ENCODE measurements around the gene MEX3D.

MEX3D gene

DNA sequence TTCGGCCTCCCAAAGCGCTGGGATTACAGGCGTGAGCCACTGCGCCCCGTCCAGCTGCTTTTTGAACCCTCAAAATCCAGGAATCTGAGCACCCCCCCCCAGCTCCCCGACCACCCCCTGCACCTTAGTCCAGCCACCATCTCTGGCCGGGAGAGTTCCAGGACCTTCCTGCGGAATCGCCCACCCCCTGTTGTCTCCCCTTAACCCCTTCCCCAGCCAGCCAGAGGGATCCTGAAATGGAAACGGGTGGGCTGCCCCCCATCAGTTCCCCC lies 25.3 kb upstream of the MEX3D start:
- DNase-seq (ENCODE audit: low spot score), result no peak

DNA sequence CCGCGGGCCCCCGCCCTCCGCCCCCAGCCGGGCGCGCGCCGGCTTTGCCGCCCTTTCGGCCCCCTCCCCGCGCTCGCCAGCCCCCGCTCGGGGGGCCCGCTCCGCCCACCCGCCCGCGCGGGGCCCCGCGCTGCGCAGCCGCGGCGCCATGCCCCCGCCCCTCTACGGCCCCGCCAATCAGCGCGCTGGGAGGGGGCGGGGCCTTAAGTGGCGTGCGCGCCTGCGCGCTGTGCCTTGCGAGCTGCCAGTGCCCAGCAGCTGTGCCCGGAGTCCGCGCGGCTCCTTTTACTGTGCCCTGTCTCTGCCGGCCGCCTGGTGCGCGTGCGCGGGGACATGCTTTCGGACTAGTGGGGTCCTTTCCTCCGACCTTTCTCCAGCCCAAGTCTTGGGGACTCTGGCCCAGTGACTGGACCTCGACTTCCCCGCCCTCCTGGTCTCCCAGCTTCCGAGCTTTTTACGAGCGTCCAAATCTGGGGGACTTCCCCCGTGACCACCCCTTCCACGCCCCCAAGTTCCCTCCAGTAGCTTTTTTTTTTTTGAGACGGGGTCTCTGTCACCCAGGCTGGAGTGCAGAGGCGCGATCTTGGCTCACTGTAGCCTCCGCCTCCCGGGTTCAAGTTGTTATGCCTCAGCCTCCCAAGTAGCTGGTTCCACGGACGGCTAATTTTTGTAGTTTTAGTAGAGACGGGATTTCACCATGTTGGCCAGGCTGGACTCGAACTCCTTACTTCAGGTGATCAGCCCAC lies 24.8 kb upstream of the MEX3D start, which contains the start of gene MBD3:
TSS of gene MBD3 (minus strand) at position 111 of the 746 bp plus-strand sequence. CDS start 234 bp downstream, outside the sequence.
- DNase-seq (ENCODE audit: low spot score), result peak; percentile 87

DNA sequence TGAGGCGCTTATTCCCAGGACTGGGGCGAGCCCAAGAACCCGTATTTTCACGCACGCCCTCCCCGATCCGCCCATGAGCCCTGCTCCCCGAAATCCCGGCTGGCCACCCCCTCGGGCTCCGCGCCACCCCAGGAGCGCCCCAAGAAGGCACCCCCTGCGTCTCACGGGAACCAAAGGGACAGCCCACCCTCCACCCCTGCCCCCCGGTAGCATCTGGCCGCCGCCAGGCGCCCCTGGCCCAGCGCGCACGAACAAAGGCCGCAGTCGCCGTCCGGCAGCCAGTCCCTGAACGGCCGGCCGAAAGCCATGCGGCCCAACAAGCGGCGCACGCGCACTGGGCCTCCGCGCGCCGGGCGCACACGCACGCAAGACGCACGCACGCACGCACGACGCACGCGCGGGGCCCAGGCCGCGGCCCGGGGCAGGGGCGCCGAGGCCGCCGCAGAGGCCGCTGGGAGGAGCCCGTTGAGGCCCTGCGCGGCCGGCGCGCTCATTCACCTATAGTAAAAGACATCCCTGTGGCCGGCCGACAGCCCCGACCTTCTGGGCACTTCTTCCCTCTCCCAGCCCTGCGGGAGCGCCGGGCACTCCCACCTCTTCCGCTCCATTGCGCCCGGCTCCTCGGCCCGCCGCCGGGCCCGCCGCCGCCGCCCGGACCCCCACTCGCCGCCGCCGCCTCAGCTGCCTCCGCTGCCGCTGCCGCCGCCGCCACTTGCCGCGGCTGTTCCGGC lies 24.1 kb upstream of the MEX3D start:
- peak; percentile 84 for DNase-seq (ENCODE audit: low spot score)

DNA sequence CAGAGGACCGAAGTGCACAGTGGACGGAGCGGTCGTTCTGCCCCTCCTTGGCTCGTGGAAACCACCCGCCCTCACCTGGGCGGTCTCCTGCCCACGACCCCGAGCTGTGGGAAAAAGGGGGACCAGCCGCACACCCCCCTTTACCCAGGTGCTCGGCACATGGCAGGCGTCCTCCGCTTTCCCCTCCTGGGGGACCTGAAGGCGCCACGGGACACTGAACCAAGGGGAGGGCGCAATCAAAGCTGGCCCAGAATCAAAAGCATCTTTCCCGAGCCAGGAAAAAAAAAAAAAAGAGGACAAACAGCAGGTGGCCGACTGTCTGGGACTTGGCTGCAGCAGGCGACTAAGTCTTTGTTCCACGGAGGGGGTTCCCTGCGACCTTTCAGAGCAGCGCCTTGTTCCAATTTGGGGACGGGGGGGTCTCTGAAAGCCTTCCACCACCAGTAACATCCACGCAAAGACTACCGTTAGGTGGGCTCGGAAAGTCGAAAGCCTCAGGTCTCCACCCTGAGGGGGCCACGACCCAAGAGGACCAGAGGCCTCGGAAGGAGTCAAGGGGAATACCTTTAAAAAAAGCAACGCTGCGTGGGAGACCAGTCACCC lies 23.4 kb upstream of the MEX3D start:
- no peak for DNase-seq (ENCODE audit: low spot score)

DNA sequence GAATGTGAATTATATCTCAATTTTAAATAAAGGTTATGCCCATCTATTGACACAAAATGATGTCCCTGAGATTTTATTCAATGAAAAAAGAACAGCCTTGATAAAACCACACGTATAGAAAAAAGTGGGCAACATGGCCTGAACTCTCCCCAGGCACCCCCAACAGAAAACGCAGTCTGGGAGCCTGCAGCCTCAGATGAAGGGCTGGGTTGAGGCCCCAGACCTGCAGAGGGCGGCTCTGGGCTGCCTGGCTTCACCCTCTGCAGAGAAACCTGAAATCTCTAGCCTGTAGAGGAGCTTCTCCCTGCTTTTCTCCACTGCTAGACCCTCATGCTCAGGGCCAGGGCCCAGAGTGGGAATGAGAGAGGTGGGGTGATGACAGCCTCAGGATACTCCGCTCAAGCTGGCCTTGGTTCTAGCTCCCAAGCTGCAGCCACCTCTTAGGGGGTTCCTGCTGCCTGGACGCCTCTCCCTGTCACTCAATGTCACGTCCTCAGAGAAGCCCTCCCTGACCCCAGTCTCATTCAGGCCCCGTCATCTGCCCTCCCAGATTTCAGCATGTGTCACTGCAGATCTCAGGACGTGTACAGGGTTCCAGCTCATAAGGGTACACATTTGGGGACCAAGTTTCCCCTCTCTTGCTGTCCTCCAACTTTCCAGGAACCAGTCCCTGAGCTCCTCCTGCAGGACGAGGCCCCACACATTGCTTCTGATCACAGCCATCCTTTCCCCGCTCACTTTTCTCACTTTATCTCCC lies 22.7 kb upstream of the MEX3D start:
- peak; percentile 18 for DNase-seq (ENCODE audit: low spot score)

DNA sequence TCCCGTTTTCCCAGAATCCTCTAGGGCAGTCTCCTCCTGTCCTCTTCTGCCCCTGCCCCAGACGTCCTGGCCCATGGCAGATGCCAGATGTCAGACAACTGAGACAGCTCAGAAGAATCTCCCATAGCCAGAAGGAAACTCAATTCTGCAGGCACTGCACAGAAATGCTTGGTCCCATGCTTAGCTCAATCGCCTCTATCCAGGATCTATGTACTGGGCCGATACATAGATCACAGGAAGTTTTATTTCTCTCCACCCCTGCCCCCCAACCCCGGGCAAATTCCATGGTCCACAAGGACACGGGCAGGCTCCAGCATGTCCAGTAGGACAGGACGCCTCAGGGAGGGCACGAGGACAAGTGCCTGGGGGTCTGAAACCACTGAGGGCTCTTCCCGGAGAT lies 19.7 kb upstream of the MEX3D start:
- DNase-seq (ENCODE audit: low spot score), result no peak

DNA sequence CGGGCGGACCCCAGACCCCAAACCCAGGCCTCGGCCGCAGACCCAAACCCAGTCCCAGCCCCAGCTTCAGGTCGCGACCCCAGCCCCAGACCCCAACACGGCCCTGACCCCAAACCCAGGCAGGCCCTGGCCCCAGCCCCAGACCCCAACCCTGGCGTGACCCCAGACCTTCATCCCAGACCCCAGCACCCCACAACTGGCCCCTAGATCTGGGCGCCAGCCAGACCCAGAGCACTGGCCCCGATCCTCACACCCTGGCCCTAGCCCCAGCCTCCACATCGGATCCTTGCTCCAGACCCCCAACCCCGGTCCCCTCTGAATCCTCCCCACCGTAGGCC lies 17.1 kb upstream of the MEX3D start:
- no peak for DNase-seq (ENCODE audit: low spot score)

DNA sequence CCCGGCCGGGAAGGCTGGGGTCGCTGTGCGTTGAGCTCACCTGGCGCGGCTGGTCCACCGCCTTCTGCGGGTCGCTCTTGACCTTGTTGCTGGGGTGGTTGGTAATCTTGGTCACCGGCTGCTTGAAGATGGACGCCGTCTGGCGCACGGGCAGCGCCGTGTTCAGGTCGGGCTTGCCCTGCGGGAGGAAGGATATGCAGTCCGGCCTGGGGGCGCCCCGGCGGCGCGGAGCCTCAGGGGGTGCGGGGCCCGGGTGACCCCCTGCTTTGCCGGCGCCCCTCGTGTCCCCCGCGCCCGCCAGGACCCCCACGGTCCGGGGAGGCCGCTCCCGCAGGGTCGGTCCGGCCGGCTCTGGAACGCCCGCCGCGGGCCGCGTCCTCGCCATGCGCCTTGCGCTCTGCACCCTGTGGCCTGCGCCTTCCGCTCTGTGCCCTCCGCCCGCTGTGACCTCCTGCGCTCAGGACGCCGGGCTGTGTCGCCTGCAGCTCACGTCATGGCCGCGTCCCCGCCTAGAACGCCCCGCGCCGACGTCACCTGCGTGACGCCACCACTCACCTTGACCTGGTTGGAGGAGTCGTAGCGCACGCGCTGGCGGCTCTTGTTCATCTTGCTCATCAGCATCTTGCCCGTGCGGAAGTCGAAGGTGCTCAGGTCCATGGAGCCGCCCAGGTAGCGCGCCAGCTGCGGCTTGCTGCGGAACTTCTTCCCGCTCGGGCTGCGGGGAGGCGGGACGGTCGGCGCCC lies 16.5 kb upstream of the MEX3D start:
- DNase-seq (ENCODE audit: low spot score), result no peak

DNA sequence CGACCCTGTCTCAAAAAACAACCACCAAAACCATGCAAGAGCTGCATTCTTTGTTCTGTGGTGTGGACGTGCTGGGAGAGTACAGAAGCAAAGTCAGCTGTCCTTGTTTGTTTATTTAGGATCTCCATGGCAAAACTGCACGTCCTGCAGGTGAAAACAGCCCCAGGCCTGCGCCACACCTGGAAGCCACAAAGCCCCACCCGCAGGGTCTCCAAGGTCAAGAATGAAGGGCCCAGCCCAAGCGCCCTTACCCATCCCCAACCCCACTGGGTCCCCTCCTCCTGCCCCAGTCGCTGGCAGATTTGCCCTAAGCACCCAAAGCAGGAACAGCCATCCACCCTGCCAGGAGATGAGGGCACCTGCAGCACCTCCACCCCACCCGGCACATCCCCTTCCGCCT lies 14.1 kb upstream of the MEX3D start:
- DNase-seq (ENCODE audit: low spot score), result no peak

DNA sequence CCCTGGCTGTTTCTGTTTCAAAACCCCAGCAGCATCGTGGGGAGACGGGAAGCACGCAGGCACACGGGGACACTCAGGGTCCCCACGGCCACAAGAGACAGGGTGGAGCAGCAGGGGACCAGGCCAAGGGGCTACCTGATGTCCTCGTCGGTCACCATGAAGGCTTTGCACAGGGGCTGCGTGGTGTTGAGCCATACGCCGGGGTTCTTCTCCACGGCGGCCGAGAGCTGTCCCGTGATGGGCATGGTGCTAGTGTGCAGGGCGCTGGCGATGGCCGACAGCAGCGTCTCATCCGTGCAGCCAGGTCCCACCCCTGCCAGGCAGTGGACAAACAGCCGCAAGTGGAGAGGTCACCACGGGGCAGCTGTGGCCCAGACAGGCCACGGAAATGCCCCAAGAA lies 12.8 kb upstream of the MEX3D start:
- DNase-seq (ENCODE audit: low spot score), result no peak

DNA sequence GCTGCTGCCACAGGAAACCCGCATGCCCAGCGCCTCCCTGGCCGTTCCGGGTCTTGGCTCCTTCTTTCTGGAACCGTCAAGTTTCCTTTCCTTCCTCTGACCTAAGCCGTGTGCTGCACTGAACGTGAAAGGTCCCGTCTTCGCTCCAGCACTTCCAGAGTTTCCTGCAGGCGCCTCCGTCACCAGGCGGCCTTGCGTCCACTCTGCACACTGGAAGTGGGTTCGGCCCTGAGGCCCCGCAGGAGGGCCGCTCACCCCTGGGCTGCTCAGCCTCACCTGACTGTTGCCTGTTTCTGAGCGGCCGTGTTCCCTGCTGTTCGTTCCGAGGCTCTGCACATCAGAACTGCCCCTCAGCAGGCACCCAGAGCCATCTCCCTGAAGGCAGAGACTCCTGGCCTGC lies 12.3 kb upstream of the MEX3D start:
- DNase-seq (ENCODE audit: low spot score), result no peak

DNA sequence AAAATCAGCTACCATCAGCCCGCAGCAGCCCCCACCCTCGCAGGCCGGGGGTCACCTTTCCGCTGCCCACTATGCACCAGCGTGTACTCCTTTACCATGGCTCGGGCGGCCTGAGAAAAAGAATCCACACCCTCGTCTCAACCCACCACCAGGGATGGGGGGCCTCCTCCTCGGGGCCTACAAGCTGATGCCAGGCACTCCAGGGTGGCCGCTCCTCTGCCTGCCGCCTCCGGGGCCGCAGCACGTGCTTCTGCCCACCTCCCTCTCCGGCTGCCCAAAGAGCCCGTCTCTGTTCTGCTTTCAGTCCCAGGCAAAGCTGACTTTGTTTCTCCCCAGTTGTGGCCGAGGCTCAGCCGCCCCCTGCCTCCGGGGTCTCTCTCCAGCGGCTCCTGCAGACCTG lies 11.1 kb upstream of the MEX3D start:
- DNase-seq (ENCODE audit: low spot score), result no peak

DNA sequence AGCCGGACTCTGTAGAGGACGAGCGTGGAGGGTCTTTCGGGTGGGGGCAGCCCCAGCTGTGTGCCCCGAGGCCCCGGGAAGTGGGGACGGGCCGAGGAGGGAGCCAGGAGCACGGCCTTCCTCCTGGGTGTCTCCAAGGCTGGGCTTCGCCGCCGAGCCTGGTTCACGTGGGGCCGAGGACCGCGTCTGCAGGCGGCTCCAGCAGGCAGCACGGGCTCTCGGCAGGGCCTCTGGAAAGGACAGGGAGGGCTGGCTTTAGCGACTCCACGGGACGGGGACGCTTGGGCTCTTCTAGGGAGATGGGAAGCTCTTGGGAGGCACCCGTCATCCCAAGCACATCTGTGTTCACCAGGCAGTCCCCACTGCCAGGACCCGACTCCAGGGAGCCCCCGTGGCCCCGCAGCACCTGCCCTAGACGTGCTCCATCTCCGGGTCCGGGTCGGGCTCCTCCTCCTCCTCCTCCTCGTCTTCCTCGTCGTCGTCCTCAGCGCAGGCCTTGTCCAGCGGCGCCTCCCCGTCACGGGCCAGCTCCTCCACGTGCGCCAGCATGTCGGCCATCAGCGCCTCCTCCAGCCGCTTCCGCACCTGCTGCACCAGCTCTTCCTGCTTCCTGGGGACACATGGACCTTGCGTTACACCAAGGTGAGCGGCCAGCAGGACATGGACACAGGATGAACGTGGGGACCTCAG lies 9.9 kb upstream of the MEX3D start:
- no peak for DNase-seq (ENCODE audit: low spot score)

DNA sequence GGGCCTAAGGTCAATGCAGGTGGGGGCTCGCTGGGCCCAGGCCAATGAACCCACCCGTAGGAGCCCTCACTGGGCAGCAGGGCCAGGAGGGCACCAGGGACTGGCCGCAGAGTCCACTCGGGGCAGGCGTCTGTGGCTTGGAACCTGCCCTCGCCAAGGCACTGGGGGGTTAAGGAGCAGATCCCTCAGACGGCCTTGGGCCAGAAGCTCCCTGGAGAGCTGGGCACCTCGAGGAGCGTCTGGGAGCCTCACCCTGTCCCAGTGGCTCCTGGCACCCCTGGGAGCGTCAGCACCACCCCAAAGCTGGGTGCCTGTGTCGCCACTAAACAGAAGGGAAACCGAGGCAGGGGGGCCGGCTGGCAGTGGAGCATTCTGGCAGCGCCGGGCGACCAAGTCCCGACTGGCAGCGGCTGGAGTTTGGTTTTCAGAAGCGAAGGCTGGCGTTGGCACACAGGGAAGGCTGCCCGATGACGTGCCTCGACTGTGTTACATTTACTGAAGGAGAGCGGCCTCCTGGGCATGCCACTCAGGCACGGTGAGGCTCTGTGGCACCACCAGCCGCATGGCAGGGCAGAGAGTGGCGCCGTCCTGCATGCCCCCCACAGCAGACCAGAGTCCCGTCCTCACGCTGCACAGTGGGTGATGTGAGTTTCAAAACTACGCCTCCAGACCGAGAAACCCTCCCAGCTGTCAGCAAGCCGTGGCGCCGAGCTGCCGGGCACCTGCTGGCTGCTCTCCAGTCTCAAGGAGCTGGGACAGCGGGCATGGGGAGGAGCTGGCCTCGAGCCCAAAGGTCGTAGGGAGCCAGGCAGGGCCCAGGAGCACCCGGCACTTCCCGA lies 9.2 kb upstream of the MEX3D start:
- DNase-seq (ENCODE audit: low spot score), result no peak

DNA sequence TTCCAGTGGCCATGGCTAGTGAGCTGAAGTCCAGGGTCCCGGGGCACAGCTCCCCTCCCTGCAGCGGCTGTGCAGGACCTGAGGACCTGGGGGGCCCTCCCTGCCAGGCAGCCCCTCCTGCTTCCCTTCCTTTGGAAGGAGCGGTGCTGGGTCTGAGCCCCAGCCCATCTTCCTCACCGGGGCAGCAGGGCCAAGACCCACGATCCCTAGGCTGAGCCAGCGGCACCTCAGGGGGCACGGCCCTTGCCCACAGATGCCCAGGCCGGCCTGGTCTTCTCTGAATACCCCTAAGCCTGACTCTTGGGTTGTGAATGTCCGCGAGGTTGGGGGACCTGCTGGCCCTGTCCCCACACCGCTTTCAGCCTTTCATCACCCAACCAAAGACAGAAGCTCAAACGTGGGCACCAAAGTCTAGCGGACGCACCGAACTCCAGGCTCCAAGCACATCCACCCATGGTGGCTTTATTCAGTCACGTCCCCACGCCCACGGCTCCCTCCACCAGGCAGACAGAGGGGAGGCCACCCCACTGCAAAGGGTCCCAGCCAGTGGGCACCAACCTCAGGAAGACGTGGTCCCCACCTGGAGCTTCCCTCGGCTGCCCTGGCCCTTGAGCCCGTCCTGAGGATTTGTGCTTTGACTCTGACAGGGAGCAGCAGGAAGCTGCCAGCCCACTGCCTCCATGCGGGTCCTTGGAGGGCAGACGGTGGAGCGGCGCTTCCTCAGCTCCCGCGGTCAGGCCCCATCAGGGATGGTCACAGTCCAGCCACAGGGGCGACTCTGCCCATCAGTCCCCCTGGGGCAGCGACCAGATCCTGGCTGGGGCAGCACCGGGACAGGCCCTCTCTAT lies 8.3 kb upstream of the MEX3D start:
- DNase-seq (ENCODE audit: low spot score), result no peak

DNA sequence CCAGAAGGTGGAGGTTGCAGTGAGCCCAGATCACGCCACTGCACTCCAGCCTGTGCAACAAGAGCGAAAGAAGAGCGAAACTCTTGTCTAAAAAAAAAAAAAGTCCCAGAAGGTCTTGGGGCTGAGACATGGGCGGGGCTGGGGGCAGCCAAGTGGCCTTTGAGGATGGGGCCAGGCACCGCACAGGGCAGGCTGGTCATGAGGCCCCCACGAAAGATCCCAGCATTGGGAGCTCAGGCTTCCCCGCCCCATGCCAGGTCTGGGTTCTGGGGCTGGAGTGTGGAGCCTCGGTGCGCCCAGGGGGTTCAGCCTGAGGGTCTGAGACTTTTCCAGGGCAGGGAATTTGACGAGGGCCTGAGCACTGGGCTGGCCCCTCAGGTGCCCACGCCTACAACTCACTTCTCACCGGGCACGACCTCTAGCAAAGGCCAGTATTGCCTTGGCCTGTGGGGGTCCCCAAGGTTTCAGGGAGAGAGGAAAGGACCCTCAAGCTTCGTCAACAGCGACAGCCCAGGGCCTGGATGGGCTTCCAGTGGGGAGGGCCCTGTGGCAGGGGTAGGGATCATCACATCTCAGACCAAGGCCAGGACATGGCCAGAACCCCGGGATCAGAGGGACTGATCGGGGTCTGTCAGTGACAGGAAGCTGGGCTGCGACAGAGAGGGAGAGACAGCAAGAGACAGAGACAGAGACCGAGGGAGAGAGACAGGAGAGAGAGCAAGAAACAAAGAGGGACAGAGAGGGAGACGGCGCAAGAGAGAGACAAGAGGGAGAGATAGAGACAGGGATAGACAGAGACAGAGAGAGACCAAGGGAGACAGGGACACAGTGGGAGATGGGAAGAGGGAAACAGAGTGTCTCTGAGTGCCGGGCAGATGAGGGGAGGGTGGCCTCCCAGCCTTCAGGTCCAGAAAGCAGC lies 7.5 kb upstream of the MEX3D start:
- no peak for DNase-seq (ENCODE audit: low spot score)

DNA sequence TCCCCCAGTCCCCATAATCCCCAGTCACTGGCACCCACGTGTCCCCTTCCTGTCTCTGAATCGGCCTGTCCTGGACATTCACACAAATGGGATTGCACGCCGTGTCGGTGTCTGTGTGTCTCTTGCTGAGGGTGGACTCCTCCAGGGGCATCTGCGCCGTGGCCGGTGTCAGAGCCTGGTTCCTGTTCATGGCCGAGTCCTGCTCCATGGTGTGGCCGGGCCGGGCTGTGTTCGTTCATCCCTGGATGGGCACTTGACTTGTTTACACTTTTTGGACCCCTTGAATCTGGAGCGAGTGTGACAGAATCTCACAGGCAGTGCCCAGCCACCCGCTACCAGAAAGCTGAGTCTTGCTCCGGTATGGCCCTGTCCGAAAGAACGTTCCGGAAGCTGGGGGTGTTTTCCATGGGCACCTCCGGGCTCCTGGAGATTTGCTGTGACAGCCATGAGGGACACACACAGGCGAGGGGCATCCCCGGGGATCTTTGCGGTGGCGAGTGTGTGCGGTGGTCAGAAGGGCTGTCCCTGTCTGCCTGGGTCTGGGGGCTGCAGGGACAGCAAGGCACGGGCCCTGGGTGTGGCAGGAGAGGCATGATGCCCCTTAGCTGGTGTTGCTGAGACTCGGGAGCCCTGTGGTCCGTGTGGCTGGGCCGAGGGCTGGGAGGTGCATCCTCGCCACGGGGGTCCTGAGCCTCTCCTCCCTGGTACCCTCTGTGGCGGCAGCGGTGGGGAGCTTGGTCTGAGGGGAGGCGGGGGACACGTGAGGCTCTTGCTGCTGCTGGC lies 6.4 kb upstream of the MEX3D start:
- DNase-seq (ENCODE audit: low spot score), result no peak

DNA sequence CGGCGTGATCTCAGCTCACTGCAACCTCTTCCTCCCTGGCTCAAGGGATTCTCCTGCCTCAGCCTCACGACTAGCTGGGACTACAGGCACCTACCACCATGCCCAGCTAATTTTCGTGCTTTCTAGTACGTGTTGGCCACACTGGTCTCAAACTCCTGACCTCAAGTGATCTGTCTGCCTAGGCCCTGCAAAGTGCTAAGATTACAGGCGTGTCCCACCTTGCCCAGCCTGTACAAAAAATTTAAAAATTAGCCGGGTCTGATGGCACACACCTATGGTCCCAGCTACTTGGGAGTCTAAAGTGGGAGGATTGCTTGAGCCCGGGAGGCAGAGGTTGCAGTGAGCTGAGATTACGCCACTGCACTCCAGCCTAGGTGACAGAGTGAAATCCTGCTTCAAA lies 4.7 kb upstream of the MEX3D start:
- DNase-seq (ENCODE audit: low spot score), result no peak

Data from CD4-positive, alpha-beta T cell treated with Interleukin-2 at 100 ng/mL for 4 hours (primary cell).